Esophagus muscularis mucosa (tissue), 4 donors: ENCODE data around the gene ABCB8. TPM values are rescaled to one million over a fixed set of nuclear protein-coding genes. Genes with fewer than 3 reads are reported as not detected.

Experiments used
- DNase-seq: peaks from one replicate; pipeline ENCODE4 v3.0.0-alpha.2; 2017; ENCODE audit errors: extremely low spot score
- H3K27ac ChIP-seq, 4 donors: fragments of 200-600 bp; sonication (generic); replicated peaks in 1 of 4; 1 replicate in 3 of 4; 2 replicates in 1 of 4; pipeline ENCODE4 v1.5.1; 2016 to 2019; ENCODE audit warnings: mild to moderate bottlenecking in 1 of 4
- H3K27me3 ChIP-seq, 4 donors: fragments of 200-600 bp; sonication (generic); one replicate each; pipeline versions ENCODE4 v1.5.1 to v1.6.0; 2016 to 2019
- H3K36me3 ChIP-seq, 4 donors: fragments of 200-600 bp; sonication (generic); one replicate each; pipeline ENCODE4 v1.5.1; 2016 to 2019
- H3K4me1 ChIP-seq, 4 donors: fragments of 200-600 bp; sonication (generic); one replicate each; pipeline ENCODE4 v1.5.1; 2016 to 2019
- H3K4me3 ChIP-seq, 4 donors: fragments of 200-600 bp; sonication (generic); 1 replicate in 2 of 4; 2 replicates in 2 of 4; pipeline ENCODE4 v1.5.1; 2016 to 2019; ENCODE audit warnings: mild to moderate bottlenecking in 4 of 4, moderate library complexity in 1 of 4
- H3K9me3 ChIP-seq, 4 donors: fragments of 200-600 bp; sonication (generic); 1 replicate in 3 of 4; 2 replicates in 1 of 4; pipeline ENCODE4 v1.5.1; 2016 to 2019
- EP300 ChIP-seq: sonication (generic); formaldehyde crosslinking; IDR thresholded peaks from one replicate; pipeline ENCODE4 v1.6.1; 2017; ENCODE audit warnings: antibody characterized with exemption
- POLR2A ChIP-seq: fragments of 450-650 bp; IDR thresholded peaks from one replicate; pipeline ENCODE4 v1.6.1; 2017; ENCODE audit warnings: antibody characterized with exemption, moderate library complexity, mild to moderate bottlenecking, low read depth
- POLR2AphosphoS5 ChIP-seq, 2 donors: sonication (generic); formaldehyde crosslinking; IDR thresholded peaks; one replicate each; pipeline ENCODE4 v1.6.1; 2017; ENCODE audit warnings: antibody characterized with exemption in 2 of 2
- WGBS: methylation state at CpG from one replicate; pipeline ENCODE4 v1.1.5; 2018; 5-methylcytosine and 5-hydroxymethylcytosine counted together
- intact Hi-C: fragments of 100-400 bp; cut with DNase I; formaldehyde crosslinking; loops from one replicate; pipeline ENCODE4 v1.15.1; 2023
- total RNA-seq, 4 donors: library from RNA; depleted of rRNA; stranded (reverse); fragments of >200 nt; gene quantifications; one replicate each; pipeline versions ENCODE4 v1.1.0 to v1.2.1, GENCODE V29; 2016
- TF ChIP-seq, protein P1 (sequence below), 3 experiments: fragments of 200-600 bp in 2 of 3; fragments of 450-650 bp in 1 of 3; sonication (generic) in 2 of 3; IDR thresholded peaks; one replicate each; pipeline ENCODE4 v1.5.1; 2017 to 2019; ENCODE audit warnings: antibody characterized with exemption in 3 of 3, mild to moderate bottlenecking in 2 of 3, moderate library complexity in 1 of 3

ABCB8 gene
- total RNA-seq, 4 donors from 2014 or later = 13.1 to 25.3 (median 19.9) TPM

- Histone ChIP-seq H3K9me3 (no peaks in the 10 kb centered on the region), H3K36me3 (peaks cover 27 to 35% (median 33%) of the 10 kb centered on the region in 4 donors), H3K27me3 (no peaks in the 10 kb centered on the region), H3K27ac (peak overlapping the region; percentile 92 to 95 (median 93)), H3K4me3 (peak overlapping the region in 2 of 4 donors; percentile 43 to 52), H3K4me1 (peaks cover 50 to 62% (median 61%) of the 10 kb centered on the region in 4 donors)
- 73% methylated on average over 7 of the region's 11 CpGs for WGBS
- TF ChIP-seq, protein P1, sequence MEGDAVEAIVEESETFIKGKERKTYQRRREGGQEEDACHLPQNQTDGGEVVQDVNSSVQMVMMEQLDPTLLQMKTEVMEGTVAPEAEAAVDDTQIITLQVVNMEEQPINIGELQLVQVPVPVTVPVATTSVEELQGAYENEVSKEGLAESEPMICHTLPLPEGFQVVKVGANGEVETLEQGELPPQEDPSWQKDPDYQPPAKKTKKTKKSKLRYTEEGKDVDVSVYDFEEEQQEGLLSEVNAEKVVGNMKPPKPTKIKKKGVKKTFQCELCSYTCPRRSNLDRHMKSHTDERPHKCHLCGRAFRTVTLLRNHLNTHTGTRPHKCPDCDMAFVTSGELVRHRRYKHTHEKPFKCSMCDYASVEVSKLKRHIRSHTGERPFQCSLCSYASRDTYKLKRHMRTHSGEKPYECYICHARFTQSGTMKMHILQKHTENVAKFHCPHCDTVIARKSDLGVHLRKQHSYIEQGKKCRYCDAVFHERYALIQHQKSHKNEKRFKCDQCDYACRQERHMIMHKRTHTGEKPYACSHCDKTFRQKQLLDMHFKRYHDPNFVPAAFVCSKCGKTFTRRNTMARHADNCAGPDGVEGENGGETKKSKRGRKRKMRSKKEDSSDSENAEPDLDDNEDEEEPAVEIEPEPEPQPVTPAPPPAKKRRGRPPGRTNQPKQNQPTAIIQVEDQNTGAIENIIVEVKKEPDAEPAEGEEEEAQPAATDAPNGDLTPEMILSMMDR (IDR thresholded peaks at IDR 0.05) = no peak
- TF ChIP-seq EP300 (no peak), POLR2AphosphoS5 (IDR thresholded peaks at IDR 0.05) (no peak), POLR2A (no peak)
- intact Hi-C loops = loop anchor here (5.0 kb wide), 2 partner anchors 35 to 50 kb away; partner anchors contain the start of gene ABCB8
- no peak for DNase-seq
Observed at GRCh38 chr7:151062111-151062398, 33.8 kb downstream of the ABCB8 start.

DNA sequence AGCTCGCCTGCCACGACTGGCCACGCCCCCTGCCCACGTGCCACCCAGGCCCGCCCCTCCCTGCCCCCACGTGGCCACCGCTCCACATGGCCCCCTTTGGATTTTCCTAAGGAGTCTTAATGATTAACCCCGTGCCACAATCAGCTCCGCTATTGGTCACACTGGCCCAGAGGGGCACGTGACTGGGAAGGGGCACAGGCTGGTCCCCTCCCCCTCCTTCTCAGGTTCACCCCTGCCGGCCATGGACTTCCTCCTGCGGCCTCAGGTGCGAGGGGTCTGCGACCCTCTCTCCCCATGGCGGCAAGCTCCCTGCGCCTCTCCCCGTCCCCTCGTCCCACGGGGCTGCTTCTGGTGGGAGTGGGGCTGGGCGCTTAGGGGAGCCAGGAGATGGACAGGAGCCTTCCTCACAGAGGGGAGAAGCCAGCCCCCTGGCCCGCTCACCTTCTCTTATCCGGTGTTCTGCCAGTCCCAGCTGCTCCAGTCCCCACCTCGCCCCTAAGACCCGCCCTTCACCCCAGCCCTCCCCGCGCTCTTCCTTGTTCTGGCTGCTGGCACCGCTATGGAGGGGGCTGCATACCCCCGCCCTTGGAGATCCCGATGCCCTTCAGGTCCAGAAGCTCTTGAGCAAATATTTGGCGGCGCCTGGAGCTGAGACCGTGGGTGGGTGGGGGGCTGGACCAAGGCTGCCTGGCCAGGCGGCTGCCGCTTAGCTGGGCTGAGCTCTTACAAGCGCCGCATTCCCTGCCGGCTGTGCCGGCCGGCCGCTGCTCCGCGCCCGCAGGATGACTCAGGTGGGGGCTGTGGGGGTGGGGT, 34.4 kb downstream of the ABCB8 start:
- Histone ChIP-seq H3K4me1 (peaks cover 45 to 57% (median 56%) of the 10 kb centered on the region in 4 donors), H3K9me3 (no peaks in the 10 kb centered on the region), H3K36me3 (peaks cover 32 to 41% (median 38%) of the 10 kb centered on the region in 4 donors), H3K27me3 (no peaks in the 10 kb centered on the region), H3K27ac (peak overlapping the region; percentile 92 to 95 (median 93)), H3K4me3 (peak overlapping the region; percentile 41 to 52 (median 44))
- intact Hi-C loops = loop anchor here (5.0 kb wide), 2 partner anchors 35 to 50 kb away; partner anchors contain the start of gene ABCB8
- no peak for TF ChIP-seq POLR2A
- no peak for TF ChIP-seq EP300
- no peak for TF ChIP-seq POLR2AphosphoS5 (IDR thresholded peaks at IDR 0.05)
- TF ChIP-seq, protein P1 (IDR thresholded peaks at IDR 0.05) = no peak
- DNase-seq = no peak
- WGBS = 53% methylated on average over 30 of the region's 43 CpGs

GRCh38 chr7:151063212-151063561, 34.9 kb downstream of the ABCB8 start:
- no peak for DNase-seq
- TF ChIP-seq, protein P1 (IDR thresholded peaks at IDR 0.05) = no peak
- TF ChIP-seq POLR2AphosphoS5 (IDR thresholded peaks at IDR 0.05) = peak in 1 of 2 donors; percentile 65
- Histone ChIP-seq H3K27ac (peak overlapping the region; percentile 92 to 95 (median 93)), H3K9me3 (no peaks in the 10 kb centered on the region), H3K4me3 (peak overlapping the region; percentile 41 to 52 (median 44)), H3K4me1 (peaks cover 45 to 56% (median 55%) of the 10 kb centered on the region in 4 donors), H3K27me3 (no peaks in the 10 kb centered on the region), H3K36me3 (peaks cover 38 to 46% (median 44%) of the 10 kb centered on the region in 4 donors)
- intact Hi-C loops = loop anchor here (5.0 kb wide), 2 partner anchors 36 to 49 kb away; partner anchors contain the start of gene ABCB8
- WGBS = 17% methylated on average over 1 of the region's 11 CpGs

DNA sequence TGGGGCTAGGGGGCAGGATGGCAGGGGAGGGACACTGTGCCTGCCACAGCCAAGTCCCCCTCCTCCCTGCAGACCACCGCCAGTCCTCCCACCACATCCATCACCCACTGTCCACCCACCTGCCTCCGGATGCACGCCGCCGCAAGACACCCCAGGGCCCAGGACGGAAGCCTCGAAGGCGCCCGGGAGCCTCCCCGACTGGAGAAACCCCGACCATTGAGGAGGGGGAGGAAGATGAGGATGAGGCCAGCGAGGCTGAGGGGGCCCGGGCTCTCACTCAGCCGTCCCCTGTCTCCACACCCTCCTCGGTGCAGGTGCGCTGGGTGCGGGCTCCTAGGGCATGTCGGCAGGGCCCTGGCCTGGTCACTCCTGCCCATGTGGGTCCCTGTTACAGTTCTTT, 36.2 kb downstream of the ABCB8 start:
- Histone ChIP-seq H3K27me3 (no peaks in the 10 kb centered on the region), H3K27ac (no peak overlapping the region), H3K9me3 (no peaks in the 10 kb centered on the region), H3K36me3 (peaks cover 45 to 59% (median 57%) of the 10 kb centered on the region in 4 donors), H3K4me1 (peaks cover 37 to 45% (median 44%) of the 10 kb centered on the region in 4 donors), H3K4me3 (no peak overlapping the region)
- intact Hi-C loops = loop anchor here (5.0 kb wide), 2 partner anchors 37 to 48 kb away; partner anchors contain the start of gene ABCB8
- TF ChIP-seq POLR2A (no peak), POLR2AphosphoS5 (IDR thresholded peaks at IDR 0.05) (no peak), EP300 (no peak)
- TF ChIP-seq, protein P1 (IDR thresholded peaks at IDR 0.05) = no peak
- no peak for DNase-seq
- 88% methylated on average over 10 of the region's 18 CpGs for WGBS
